HG03457 (cell line): Measurements from ENCODE around the gene LSM11.

Source experiments
- ATAC-seq: cut with Tn5 transposase; IDR thresholded peaks from one replicate; pipeline ENCODE4 v1.9.1; 2021; ENCODE audit warnings: moderate number of reproducible peaks; ENCODE audit not compliant: unreplicated experiment

LSM11 gene

DNA sequence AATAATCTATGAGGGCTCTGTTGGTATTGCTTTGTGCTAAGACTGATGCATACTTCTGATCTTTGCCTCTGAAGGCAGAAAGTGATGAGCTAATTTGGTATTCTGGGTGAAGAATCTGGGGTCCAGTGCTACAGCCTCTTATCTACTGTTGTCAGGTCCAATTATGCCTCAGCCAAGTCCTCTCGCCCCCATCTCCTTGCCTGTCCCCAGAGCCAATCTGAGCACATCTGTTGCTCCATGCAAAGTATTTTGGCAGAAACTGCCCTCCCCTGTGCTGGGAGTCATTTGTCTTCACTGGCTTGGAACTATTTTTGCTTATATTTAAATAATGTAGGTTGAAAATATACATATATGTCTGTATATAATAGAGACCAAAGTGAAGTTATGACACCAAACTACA lies 23.4 kb downstream of the LSM11 start:
- ATAC-seq = no peak

DNA sequence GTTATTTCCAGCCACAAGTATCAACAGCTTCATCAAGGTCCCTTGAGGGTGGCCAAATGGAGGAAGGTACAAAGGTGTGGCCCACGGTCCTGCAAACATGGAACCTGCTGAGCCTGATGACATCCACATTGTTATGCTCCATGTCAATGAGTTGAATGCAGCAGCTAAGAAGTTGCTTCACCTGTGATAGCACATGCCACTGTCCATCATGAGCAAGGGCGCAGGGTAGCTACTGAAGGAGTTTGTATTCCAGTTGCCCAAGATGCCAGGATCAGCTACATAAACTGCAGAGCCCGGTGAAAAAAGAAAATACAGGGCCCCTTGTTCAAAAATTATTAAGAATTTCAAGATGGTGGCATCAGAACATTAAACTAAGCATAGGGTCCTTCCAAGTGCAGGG lies 24.2 kb downstream of the LSM11 start:
- ATAC-seq = no peak

DNA sequence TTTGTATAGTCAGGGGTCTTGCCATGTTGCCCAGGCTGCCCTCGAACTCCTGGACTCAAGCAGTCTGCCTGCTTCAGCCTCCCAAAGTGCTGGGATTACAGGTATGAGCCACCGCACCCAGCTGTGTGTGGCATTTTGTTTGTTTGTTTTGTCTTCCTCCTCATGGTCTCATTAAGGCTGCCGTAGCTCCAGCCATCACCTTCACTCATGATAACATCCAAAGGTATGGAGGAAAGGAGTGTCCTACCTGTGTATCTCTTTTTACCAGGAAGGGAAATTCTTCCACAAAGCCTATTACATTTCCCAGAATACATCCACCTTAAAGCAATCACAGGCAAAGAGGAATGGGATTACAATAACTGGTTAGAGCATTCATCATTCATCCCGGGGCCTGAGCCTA lies 27.2 kb downstream of the LSM11 start:
- no peak for ATAC-seq

DNA sequence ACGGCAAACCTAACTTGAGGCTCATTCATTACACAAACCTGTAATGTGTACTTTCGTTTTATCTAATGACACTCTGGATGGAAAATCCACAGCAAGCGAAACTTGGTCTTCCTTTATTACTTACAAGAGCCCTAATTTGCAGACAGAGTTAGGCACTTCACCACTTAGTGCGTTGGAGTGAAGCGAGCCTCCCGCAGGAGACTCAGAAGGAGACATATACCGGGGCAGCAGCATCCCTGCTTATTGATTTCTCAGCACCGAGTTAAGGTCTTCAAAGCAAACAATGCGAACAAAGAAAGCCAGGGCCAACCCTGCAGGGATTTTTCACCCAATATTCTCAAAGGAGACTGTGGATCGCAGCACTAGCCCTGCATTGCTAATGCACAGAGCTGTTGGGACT lies 28.6 kb downstream of the LSM11 start:
- no peak for ATAC-seq

DNA sequence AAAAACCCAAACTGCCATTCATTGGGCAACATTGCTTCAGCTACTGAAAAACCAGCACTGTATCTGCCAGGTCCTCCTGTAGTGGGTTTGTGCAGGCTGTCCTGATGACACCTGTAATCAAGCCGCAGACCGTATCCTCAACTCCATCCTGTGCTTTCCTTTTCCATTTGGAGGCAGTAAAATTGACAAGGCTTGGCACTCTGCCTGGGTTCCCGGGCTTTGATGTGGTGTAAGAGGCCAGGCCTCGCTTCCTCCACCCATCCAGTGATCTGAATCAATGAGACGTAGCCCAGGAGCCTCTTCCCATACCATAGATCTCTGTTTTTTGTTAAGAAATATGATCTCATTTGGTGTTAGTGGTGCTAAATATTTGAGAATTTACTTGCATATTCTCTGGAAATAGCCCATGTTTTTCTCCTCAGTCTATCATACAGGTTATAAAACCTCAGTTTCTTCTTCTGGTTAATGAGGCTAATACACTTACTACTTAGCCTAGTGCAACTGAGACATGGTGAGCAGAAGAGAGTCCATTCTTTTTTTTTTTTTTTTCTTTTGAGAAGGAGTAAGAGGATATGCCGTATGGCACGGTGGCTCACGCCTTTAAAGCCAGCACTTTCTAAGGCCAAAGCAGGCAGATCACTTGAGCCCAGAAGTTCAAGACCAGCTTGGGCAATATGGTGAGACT lies 34.8 kb downstream of the LSM11 start:
- ATAC-seq = no peak

DNA sequence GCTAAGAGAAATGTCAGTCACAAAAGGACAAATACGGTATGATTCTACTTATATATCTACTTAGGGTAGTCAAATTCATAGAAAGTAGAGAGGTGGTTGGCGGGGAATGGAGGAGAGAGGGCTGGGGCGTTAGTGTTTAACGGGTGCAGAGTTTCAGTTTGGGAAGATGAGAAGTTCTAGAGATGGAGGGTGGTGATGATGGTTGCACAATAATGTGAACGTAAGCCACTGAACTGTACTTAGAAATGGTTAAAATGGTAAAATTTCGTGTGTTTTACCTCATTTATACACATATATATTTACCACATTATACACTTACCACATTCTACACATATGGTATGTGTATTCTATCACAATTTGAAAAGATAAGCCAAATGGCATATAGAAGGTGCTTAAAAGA lies 35.7 kb downstream of the LSM11 start:
- ATAC-seq = no peak

DNA sequence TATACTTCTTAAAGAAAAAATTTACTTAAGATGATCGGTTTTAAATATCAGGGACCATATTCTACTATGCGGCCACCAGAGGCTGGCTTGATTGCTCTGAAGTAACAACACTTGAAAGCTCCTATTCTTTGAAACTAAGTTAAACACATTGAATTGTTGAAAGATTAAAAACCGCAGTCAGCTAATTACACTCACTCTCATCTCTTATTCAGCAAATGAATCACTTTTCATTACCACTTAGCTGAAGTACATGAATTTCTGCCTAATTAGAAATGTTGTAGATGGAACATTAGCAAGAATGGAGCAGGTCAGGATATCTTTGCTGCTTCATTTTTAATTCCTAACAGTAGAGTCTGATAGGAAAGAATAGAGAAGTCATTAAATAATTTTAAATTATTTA lies 42.3 kb downstream of the LSM11 start:
- no peak for ATAC-seq

DNA sequence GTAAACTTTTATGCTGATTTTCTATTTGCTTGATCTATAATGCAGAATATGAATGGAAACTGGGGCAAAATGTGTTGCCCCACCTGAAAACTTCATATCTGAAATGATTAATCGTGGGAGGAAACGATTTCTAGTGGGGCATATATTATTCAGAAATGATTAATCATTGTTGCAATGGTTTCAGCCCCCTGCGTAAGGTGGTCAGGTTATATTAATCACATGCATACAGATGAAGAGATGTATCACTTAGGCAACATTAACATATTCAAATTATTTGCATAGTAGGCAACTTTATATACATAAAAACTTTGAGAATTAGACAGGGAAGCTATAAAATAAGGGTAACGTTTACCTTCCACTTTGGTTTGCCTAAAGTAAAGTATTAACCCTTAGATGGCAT lies 49.8 kb downstream of the LSM11 start:
- ATAC-seq = no peak

DNA sequence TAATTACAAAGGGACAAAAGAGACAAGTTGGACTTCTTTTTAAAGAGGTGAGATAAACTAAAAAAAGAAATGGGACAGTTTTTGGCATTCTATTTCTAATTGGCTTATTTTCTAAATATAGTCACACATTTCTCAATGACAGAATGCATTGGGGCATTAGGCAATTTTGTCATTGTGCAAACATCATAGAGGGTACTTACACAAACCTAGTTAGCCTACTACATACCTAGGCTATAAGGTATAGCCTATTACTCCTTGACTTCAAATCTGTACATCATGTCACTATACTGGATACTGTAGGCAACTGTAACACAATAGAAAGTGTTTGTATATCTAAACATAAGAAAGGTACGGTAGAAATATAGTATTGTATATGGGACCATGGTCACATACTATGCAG lies 56.1 kb downstream of the LSM11 start:
- ATAC-seq = no peak

DNA sequence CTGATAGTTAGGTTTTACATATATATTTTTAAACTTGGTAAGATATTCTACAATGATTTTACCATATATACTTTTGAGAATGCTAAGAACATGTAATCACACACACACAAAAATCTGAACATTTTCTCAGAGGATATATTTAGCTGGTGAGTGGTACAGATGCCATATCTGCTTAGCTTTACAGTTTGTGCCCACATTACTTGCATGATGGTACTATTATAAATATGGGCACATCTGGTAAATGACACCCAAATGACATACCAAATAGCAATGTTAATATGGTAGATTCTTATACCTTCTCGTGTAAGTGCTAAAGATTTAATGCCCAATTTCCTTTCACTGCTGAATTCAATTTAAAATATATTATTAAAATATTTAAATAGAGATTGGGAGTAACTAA lies 56.6 kb downstream of the LSM11 start:
- ATAC-seq = no peak

DNA sequence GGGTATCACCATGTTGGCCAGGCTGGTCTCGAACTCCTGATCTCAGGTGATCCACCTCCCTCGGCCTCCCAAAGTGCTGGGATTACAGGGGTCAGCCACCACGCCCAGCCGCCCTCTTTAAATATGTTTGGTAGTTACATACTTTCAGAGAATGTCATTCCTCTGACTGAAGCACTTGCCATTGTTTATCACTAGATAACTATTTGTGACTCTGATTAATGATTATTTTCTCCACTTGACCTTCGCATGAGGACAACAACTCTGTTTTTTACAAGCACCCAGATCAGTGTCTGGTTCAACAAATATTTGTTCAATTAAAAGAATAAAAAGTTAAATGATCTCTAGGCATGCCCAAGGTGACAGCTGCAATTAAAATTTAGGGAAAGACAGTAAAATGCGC lies 59.2 kb downstream of the LSM11 start:
- ATAC-seq = no peak

DNA sequence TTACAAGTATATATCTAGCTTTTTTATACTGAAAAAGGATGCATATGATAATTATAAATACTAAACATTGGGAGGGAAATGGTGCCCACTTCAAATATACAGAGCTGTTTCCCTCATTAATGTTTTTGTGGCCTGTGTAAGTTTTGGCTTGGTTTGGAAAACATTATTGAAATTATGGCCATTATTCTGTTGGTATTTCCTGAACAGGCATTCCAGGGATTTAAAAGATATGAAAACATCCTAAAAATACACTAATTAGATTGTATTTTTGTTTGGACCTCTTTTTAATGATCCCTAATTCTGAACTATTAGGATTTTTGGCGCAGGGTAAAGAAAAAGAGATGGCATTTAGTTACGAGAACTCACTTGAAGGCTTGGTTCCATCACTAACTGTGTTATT lies 64.5 kb downstream of the LSM11 start:
- ATAC-seq = no peak
